ENCODE measurements around the gene BCL2.
"Not testable (repeated sequence)": the region's sequence is repeated elsewhere in the genome, so short reads cannot be mapped to it uniquely, and the experiment has no call there.

Gene BCL2

DNA sequence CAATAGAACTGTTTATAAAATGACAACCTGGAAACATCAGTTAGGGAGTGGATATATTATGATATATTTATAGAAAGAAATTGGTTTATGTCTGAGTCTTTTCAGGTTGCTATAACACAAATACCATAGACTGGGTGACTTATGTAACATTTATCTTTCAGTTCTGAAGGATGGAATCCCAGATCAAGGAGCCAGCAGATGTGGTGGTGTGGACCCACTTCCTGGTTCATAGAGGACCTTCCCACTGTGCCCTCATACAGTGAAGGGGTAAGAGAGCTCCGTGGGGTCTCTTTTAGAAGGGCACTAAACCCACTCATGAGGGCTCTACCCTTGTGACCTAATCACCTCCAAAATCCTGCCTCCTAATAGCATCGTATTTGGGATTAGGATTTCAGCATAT, 86.7 kb downstream of the BCL2 start:
- DNase-seq, result no peak

DNA sequence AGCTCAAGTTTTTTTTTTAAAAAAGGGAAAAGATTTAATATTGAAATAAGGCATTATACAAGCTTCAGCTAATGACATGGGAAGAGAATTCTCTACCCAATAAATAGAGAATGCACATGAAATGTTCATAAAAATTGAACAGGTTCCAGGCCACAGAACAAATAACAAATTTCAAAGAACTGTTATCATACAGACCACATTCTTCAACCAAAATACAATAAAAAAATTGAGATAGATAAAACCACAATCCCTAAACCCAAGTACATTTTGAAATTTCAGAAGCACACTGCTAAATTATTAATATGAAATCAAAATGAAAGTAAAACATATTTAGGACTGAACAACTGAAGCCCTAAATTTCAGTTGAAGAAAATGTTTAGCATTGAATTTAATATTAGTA, 89.6 kb downstream of the BCL2 start:
- no peak for DNase-seq

DNA sequence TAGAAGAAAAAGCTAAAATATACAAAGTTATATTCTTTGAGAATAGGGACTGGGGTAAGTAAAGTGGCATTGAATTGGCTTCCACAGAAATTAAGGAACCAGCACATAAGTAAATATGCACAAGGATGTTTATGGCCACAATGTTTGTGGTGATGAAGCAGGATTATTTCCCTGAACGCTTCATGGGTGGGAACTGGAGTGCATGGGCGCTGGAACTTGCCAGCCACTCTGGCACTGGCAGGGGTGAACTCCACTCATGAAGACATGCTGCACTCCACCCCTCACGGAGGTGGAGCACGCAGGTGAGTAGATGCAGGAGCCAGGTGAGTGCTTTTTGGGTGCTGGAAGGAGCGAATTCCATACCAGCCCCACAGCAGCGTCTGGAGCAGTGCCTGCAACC, 94.1 kb downstream of the BCL2 start:
- no peak for DNase-seq

DNA sequence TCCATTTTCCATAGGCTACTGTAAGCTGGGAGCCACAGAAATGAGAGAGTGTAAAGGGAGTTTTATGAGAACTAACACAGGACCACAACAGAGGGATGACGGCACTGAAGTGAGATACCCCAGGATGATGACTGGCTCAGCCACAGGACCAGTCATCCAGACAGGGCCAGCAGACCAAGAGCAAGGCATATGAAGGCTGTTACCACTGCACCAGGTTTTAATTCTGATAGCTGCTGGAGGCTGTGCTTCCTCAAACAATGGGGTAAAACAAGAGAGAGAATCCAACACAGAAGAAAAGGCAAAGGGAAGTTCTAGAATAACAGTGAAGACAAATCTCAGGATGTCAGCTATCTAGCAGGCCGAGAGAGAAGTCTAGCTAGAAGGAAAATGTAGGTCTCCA, 94.9 kb downstream of the BCL2 start:
- no peak for DNase-seq

DNA sequence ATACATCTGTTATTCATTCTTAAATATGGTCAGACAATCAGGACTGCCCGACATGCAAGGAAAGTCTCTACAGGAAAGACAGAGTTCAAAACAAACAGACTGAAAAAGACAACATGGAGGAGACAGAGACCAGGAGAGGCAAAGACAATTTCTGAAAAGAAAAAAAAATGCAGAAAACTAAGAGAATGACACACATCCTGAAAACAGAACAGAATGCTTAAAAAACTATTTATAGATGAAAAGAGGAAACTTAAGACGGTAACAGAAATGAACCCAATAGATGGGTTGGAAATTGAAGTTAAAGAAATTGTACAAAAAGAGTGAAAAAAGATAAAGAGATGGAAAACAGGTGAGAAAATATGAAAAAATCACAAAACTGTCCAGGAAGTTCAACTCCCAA, 95.7 kb downstream of the BCL2 start:
- no peak for DNase-seq

DNA sequence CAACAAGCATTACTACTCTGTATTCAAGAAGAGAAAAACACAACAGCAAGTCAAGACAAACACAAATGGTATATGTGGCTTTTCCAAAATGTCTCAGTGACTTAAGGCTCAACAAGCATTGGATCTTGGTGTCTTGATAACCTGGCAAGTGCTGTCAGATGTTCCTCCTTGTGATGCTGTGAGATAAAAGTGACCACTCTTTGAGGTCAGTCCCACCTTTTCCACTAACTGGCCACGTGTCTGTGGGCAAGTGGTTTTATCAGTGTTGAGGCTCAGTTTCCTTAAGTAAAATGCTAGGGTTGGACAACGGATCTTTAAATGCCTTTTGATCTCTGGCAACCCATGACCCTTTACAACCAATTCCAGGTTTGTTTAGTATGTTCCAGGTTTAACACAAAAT, 98.7 kb downstream of the BCL2 start:
- no peak for DNase-seq

DNA sequence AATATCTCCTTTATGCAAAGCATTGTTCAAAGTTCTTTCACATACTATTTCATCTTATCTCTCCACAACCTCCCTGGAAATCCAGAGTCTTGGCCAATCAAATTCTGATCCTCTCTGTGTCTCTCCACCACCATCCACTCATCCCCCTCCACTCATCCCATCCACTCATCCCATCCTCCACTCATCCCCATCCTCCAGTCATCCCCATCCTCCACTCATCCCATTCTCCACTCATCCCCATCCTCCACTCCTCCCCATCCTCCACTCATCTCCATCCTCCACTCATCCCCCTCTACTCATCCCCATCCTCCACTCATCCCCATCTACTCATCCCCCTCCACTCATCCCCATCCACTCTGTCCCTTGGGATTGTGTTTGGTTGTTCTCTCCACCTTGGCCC, 101.1 kb downstream of the BCL2 start:
- DNase-seq, result no peak

DNA sequence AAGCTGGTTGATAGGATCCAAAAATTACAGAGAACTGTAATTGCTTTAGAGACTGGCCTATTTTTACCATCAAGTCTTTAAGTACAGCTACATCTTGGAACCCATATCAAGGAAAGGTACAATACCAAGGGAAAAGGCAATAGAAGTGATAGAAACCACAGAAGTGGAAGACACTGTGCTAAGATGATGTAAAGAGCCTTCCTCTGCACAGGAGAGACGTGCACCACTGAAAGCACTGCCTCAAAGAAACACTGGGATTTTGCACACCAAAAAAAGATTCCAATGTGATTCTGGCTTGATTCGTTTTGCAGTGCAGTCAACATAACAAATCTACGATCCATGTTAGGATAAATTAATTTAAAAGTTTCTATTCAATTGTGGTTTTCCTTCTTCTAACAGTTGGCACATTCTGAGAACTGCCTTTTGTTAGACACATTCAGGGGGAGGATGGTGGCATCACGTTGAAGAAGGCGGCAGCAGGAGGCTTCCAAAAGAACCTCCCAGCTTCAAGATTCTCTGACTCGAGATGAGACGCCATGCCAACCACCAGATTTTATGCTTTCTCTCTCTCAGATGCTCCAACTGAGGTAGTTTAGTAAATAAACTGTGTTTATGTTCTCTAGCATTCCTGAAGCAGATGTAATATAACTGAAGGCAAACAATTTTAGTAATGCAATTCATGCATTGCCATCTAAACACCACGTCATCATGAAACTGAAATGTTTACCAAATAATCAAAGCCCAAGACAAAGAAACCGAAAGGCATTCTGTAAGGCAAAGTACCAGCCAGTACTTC, 102.9 kb downstream of the BCL2 start:
- DNase-seq, result peak; percentile 51 to 72

DNA sequence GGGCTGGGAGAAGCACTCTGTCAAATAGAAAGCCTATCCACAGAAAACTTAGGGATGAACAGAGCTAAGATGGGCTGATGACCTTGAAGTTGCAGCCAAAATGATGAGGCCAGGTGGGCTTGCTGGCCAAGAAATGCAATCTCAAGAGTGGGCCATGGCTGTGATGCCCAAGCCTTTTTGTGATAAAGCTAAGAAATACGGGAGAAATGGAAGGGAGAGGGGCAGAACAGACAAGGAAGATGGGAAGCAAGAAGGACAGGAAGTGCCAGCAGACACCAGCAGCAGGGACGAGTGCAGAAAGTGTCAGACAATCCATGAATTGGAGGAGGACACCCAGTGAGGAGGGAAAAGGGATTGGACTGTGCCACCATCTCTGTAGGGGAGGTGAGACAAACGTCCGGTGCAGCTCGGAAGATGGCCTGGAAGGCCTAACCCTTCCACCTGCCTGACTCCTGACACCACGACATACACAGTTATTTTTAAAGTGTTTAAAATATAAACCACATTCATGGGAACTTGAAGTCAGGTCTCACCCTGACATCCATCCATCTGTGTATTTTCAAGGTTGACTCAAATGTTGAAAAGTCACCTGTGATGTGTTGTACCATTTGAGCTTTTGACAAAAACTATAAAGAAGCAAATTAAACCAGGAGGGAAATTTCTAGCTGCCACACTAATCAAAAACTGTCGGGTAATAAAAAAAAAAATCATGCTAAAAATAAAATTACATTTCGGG, 105.5 kb downstream of the BCL2 start:
- no peak for DNase-seq

DNA sequence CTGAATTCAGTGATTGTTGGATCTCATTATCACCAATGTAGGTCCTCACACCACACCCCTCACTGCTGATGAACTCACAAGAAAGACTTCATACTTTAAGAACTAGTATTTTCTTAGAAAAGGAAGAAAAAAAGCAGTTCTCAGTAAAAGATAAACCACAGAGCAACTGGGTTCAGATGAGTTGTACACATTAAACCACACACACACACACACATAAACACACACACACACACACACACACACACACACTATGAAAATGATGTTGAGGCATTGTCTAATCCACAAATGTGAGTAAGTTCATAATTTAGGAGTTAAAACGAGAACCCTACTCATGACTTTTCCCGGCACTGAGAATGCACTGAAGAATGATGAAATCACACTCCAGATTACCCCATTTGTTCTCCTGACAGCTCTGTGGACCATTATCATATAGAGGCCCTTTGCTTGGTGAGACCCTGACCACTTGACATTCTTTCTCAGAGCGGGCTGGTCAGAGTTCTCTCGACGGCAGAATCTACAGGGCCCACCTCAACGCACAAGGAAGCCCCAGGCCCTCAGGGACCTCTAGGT, 106.2 kb downstream of the BCL2 start:
- peak; percentile 52 to 76 for DNase-seq

DNA sequence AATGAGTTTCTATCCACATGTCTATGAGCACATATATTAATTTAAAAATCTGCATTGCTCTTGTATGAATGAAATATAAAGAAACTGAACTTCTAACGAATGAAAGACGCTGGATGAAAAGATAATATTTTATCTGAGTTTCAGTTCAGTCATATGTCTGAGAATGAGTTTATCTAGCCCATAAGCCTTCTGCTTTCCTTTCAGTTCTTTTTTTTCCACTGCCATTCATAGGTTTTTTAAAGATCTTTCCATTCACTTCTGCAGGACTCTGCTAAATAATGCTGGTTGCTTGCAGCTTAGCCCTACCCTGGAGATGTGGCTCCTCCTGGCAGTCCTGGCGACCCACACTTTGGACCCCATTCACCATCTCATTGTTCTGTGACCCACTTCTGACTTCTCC, 109.0 kb downstream of the BCL2 start:
- no peak for DNase-seq

DNA sequence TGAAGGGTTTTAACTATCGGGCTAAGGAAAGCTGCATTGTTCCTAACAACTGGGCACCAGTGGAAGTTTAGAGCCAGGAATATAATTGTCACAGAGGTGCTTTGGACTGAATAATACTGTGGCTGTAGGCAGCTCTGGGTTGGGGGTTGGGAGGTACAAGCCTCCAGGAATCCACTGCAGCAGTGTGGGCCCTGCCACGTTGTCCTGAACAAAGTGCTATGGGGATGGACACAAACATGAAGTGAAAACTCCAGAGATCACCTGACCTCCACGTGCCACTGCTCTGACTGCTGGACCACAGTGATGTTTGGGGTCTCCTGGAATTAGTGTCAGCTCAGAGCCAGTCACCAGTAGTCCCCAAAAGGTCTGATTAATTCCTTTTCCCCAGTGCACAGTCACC, 110.9 kb downstream of the BCL2 start:
- DNase-seq, result no peak

DNA sequence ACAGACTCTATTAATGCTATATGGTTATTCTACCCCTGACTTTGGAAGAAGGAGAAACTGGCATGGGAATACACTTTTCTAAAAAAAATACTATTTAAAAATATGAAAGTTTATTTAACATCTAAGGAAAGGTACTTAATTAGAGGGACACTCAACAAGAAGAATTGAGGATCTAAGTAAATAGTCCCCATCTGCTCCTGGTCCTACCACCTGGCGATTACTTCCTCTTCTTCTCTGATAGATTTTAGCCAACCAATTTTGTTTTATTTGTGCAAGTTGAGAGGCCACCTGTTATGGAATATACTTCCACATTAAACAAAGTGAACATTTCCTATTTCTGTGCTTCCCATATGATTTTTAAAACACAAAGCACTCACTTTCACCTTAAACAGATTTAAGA, 111.7 kb downstream of the BCL2 start:
- no peak for DNase-seq

DNA sequence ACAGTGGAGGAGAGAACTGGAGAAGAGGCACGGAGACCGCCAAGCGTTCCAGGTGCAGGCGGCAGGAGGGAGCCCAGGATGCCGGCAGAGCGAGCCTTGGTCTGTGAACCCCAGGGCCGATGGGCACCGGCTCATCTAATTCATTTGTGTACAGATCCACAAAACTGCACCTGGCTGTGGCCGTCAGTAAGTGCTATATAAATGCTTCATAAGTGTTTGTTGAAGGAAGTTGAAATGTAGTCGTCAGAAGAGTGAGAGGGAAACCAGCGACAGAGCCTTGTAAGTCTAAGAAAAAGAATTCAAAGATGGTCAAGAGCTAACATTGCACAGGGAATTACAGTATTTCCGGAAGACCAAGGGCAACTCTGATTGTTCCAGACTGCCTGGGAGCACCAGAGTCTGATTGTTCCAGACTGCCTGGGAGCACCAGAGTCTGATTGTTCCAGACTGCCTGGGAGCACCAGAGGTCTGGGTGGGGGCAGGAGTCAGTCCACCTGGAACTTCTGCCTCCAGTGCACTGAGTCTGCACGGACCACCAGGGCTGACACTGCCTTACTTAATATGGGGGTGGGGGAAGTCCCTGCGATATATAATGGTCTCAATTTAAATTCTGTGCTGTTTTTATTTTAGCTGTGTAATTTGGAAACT, 112.3 kb downstream of the BCL2 start:
- no peak for DNase-seq

DNA sequence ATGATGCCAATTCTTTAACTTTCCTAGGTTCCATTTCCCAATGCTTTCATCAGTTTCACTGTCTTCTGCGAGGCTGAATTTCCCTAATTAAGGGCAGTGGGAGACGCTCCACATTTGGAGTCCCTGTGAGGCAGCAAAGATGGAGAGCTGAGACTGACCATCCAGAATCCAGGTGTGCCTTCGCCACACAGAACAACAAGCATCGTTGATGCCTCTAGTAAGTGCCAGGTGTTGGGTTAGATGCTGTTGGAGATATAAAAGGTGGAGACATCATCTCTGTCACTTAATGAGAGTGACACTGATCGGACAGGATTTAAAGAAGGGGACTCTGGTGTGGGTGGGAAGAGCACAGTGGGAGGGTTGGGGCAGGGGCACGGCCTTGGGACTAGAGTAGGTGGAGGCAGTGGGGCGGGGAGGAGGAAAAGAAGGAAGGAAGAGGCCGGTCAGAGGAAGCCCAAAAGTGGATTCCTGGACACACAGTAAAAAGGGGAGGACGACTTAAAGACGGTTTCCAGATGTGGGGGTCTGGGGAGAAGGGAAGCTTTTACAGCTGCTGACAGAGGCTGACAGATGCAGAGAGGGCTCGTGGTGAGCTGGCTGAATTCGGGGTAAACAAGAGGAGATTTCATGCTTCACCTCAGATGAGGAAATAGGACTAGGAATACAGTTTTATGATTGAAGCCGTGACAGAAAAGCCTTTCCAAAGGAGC, 113.0 kb downstream of the BCL2 start:
- no peak for DNase-seq

DNA sequence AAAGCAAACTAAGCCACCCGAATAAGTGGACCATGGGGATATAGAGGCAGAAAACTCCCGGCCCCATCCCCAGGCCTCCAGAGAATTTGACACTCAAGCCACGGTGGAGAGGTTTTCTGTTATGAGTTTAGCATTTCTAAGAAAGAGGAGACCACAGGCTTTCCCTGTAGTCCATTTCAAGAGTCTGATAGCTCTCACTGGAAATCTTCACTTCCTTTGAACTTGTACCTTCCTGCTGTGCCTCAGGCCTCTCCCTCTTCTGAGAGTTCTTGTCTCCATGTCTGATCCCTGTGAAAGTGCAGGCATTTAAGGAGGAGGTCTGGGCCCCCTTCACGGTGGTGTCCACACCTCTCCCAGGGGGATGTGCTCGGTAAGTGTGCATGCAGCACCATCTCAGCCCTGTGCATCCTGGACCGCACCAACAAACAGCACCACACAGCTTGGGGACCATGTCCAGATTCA, 113.7 kb downstream of the BCL2 start:
- DNase-seq, result peak in 1 of 2 donors; percentile 50

DNA sequence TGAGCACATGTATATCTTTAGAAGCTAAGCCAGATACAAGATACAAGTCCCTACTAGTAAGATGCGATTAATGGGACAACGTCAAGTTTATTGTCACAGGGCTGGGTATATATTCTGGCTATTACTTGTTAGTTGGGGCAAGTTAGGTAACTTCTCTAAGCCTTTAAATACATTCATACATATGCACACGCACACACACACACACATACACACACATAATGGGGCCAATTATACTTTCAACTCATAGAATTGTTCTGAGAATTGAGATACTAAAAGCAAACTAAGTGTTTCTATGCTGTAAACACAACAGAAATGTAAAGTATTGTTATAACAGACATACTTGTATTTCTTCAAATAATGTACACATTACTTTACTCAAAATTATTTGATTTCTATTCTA, 116.1 kb downstream of the BCL2 start:
- no peak for DNase-seq

DNA sequence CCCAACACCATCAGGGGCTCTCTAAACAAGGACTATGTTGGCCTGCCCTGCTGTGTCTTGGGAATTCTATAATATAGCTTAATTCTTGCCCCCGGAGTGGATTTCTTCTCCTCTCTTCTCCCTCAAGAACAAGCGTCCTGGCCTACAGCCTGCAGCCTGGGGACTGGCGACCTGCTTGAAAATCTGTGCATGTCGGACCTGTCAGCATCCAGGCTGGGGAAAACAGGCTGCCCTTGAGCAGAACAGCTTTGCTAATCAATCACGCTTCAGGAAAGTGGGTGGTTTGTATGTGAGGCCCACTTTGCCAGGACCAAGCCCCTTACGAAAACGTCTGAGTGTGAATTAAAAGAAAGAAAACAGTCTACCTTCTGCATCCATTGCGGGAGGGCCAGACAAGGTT, 116.7 kb downstream of the BCL2 start:
- no peak for DNase-seq

DNA sequence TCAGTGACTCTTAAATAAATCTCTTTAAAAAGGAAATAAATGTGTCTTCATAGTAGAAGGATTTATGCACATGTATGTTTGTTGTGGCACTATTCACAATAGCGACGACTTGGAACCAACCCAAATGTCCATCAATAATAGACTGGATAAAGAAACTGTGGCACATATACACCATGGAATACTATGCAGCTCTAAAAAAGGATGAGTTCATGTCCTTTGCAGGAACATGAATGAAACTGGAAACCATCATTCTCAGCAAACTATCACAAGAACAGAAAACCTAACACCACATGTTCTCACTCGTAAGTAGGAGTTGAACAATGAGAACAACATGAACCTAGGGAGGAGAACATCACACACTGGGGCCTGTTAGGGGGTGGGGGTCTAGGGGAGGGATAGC, 118.1 kb downstream of the BCL2 start:
- DNase-seq, result not testable (repeated sequence)

DNA sequence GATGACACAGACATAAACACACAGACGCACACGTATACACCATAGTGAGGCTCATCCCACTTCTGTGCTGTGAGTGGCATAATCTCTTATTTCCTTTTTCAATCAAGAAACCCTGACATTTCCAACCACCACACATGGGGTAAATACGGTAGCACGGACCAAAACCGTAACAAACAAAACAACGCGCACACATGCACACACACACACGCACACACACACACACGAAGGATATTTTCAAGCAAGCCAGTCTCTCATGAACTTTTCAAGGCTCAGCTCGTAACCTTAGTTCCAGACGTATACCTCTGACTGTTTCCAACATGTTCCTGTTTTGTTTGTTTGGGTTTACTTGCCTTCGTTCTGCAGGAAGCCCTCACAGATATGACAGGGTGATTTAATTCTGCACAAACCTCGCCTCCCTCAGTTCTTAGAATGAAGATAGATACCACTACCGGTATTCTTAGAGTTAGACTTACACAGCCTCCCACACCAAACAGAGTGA, 119.8 kb downstream of the BCL2 start:
- peak; percentile 66 to 84 for DNase-seq

DNA sequence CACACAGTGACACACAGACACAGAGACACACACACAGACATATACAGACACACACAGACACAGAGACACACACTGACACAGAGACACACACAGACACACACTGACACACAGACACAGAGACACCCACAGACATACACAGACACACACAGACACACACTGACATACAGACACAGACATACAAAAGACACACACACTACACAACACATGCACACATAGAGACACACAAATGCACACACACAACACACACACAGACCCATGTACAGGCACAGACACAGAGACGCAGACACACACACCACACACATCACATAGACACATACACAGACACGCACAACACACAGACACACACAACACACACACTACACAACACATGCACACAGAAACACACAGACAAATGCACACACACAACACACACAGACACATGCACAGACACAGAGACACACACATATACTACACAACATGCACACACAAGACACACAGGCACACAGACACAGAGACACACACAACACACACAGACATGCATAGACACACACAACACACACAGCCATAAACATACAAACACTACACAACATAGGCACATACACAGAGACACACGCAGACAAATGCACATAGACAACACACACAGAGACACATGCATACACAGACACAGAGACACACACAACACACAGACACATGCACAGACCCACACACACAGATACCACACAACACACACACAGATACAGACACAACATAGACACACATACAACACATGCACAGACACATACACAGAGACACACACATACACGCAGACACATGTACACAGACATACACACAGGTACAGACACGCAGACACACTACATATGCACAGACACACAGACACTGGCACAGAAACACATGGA, 120.5 kb downstream of the BCL2 start:
- no peak for DNase-seq
